HG02623 (cell line): ENCODE measurements around the gene CSRNP2.
A peak's percentile ranks its signal among the peaks of the same experiment; 100 is the strongest.
"Not testable (repeated sequence)": the region's sequence is repeated elsewhere in the genome, so short reads cannot be mapped to it uniquely, and the experiment has no call there.

Experiments
- ATAC-seq: cut with Tn5 transposase; IDR thresholded peaks from one replicate; pipeline ENCODE4 v1.9.1; 2021; ENCODE audit warnings: moderate library complexity; ENCODE audit not compliant: unreplicated experiment

CSRNP2 gene

GRCh38 chr12:51078346-51078745 is 5.0 kb downstream of the CSRNP2 start:
- ATAC-seq: not testable (repeated sequence)

- ATAC-seq: no peak
Measured at GRCh38 chr12:51077930-51078329, 5.5 kb downstream of the CSRNP2 start.

GRCh38 chr12:51076236-51076930 is 7.0 kb downstream of the CSRNP2 start:
- ATAC-seq: no peak

DNA sequence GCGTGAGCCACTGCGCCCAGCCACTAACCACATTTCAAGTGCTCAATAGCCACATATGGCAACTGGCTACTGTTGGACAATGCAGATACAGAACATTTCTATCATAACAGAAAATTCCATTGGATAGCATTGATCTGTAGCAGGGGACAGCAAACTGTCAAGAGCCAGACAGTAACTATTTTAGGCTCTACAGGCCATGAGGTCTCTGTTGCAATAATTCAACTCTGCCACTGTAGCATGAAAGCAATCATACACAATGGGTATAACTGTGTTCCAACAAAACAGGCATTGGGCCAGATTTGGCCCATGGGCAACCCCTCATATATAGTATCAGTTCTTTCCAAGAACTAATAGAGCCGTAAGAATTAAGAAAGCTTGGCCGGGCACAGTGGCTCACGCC is 8.0 kb downstream of the CSRNP2 start:
- ATAC-seq: no peak

DNA sequence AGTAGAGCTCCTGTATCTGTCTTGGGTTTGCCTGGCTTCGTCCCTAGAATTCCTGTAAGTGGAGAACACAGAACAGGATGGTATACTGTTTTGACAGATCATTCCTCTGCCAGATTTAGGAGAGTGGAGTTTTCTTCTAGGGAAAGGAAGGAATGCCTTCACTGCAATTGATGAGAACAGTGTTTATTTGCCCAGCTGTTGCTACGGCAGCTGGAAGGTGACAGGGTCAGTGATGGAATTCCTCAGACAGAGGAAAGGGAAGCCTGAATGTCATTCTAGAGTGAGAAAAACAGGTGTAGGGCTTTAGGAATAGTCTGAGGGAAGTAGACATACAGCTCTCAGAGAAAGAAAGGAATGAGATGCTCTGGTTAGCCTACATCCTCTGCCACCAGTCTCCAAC is 11.7 kb downstream of the CSRNP2 start:
- ATAC-seq: no peak

GRCh38 chr12:51070004-51070403 is 13.4 kb downstream of the CSRNP2 start:
- ATAC-seq: no peak

DNA sequence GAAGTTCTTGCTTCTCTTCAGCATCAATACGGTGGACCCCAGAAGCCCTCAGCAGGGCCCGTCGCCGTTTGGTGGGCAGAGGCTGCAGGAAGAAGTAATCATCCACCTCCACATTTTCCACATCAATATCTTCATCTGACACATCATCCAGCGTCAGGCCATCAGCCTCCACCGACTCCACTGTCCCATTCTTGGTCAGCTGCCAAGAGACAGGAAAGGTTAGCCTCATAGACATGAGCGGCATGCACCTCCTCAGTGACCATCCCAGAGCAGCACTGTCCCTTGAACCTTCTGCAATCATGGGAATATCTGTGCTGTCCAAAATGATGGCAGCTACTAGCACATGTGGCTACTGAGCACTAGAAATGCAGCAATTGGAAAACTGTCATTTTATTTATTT is 15.6 kb downstream of the CSRNP2 start:
- no peak for ATAC-seq

DNA sequence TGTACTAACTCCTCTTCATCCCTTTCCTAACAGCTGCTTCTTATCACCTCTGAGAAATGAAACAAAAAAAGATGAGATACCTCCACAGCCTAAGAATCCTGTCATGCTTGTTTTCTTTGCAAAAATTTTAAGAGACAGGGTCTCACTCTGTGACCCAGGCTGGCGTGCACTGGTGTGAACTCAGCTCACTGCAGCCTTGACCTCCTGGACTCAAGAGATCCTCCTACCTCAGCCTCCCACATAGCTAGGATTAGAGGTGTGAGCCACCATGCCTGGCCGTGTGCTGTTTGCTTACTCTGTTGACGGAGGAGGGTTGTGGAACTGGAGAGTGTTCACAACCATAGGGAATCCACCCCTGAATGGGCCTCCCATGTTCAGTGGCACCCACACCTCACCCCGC is 16.2 kb downstream of the CSRNP2 start:
- ATAC-seq: no peak

DNA sequence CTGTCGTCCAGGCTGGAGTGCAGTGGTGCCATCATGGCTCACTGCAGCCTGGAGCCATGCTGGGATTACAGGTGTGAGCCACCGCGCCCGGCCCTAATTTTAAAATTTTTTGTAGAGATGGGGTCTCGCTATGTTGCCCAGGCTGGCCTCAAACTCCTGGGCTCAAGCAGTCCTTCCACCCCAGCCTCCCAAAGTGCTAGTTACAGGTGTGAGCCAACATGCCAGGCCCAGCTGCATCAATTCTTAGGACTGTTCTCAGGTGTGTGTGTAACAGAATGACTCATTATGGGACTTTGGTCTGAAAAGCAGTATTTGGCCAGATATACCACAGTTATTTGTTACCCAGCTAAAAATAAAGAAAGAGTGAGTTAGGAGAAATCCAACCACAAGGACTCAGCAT is 17.9 kb downstream of the CSRNP2 start:
- no peak for ATAC-seq

- ATAC-seq: no peak
Measured at GRCh38 chr12:51062631-51063397, 20.6 kb downstream of the CSRNP2 start.

GRCh38 chr12:51059086-51059485 is 24.3 kb downstream of the CSRNP2 start:
- no peak for ATAC-seq

- no peak for ATAC-seq
Measured at GRCh38 chr12:51056242-51056641, 27.2 kb downstream of the CSRNP2 start.

DNA sequence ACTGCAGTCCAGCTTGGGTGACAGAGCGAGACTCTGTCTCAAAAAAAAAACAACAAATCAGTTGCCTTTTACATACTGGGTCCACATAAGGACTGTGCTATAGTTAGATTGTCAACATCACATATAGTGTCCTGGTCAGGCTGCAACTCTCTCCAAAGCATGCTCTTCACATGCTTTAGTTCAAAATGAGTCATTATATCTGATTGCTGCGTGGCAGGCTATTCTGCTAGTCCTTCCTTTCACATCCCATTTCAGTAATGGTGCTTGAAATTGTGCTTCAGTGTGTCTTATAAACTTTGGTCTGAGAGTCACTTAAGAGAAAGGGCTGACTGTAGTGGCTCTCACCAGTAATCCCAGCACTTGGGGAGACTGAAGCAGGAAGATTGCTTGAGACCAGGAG is 28.3 kb downstream of the CSRNP2 start:
- no peak for ATAC-seq

GRCh38 chr12:51051787-51052186 is 31.6 kb downstream of the CSRNP2 start:
- ATAC-seq: no peak

DNA sequence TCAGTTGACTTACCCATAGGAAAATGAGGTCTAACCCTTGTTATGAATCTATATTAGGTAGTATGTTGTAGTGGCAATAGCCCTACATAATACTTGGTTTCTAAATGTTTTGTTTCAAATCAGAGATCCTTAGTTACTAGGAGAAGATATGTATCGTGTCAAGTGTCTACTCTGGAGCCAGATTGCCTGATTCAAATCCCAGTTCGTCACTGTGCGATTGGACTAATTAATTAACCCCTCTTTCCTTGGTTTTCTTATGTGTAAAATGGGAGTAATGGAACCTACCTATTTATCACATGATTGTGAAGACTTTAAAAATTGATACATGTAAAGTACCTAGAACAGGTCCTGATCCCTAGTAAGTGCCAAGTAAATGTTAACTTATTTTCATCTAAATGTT is 33.9 kb downstream of the CSRNP2 start:
- no peak for ATAC-seq

DNA sequence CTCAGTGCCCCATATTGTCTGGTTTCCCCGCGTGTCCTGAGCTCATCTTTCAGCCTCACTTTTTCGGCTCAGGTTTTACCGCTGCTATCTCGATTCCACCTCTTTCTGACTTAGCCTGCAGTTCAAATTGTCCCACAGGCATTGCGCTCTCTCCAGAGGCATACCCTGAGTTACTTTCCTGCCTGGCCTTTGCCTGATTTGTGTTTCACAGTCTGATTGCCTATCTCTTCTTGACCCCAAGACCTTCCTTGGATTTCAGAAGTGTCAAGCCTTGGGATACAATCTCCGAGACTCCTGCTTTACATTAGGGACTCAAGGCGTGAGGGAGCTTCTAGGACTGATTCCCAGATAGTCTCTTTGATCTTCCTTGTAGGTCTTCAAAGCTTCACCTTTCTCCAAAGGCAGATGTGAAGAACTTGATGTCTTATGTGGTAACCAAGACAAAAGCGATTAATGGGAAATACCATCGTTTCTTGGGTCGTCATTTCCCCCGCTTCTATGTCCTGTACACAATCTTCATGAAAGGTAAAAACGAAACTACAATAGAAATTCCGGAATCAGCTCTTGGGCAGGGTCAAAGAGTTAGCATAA is 34.6 kb downstream of the CSRNP2 start:
- no peak for ATAC-seq

GRCh38 chr12:51047655-51048540 is 35.5 kb downstream of the CSRNP2 start, which contains the start of gene LETMD1:
LETMD1 (plus strand) TSS chr12:51048327; CDS start chr12:51048357, 30 bp downstream.
- peak; percentile 97 for ATAC-seq

- ATAC-seq: no peak
Measured at GRCh38 chr12:51036279-51036678, 47.1 kb downstream of the CSRNP2 start.

DNA sequence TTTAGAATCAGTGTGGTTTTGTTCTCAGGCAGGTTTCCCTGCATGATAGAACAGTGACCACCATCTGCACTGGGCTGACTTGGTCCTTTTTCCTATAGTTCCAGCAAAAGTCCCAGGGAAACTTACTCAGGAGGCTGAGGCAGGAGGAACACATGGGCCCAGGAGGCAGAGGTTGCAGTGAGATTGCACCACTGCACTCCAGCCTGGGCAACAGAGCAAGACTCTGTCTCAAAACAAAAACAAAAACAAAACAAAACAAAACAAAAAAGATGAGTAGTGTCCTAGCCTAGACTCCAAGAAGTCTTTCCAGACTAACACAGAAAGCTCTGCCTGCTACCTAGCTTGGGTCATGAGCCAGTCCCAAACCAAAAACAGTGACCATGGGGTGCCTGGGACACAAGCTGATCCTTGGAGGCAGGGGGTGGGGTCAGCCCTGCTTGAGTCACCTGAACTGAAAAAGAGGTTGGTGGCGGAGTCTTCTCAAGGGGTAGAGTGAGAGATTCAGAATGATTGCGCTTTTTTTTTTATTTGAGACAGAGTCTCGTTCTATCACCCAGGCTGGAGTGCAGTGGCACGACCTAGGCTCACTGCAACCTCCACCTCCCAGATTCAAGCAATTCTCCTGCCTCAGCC is 49.8 kb downstream of the CSRNP2 start:
- no peak for ATAC-seq

GRCh38 chr12:51033048-51033447 is 50.3 kb downstream of the CSRNP2 start:
- no peak for ATAC-seq

- ATAC-seq: no peak
Measured at GRCh38 chr12:51028813-51029150, 54.6 kb downstream of the CSRNP2 start.
